Measurements from ENCODE around the gene FAF2. TPM values are rescaled to one million over a fixed set of nuclear protein-coding genes. Genes with fewer than 3 reads are reported as not detected.
A peak's percentile ranks its signal among the peaks of the same experiment; 100 is the strongest.

Gene FAF2
- total and polyA plus RNA-seq, 11 donors = 6.6 to 20.8 (median 13.6) TPM

DNA sequence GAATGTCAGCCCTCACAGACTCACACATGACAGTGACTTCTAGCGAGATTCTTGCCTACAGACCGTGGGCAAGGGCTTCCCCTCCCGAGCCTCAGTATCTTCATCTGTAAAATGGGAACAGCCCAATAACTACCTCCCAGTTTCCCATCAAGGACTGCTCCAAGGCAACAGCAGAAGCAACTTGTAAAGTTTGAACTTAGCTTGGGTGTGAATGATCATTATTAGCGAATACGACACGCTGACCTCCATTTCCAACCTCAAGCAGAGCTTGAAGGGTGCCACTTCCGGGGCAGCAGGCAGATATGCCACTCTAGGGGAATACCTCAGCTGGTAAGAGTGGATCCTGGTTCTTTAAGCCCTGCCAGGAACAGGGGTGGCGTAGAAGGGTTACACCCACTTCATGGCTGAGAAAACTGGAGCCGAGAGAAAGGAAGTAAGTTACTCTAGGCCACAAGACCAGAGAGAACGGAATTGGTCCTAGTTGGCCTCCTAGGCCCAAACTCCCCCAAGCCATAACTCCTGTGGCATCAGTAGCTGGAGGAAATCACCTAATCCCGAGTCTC is 87.0 kb downstream of the FAF2 start:
- Histone ChIP-seq H3K4me3 (peak overlapping the region in 11 of 12 donors; percentile 56 to 98 (median 85)), H3K9me3 (no peaks in the 10 kb centered on the region), H3K4me1 (peaks cover 15 to 74% (median 60%) of the 10 kb centered on the region in 12 donors), H3K27me3 (no peaks in the 10 kb centered on the region), H3K36me3 (peaks cover 0 to 21% (median 18%) of the 10 kb centered on the region in 9 donors), H3K27ac (peak overlapping the region; percentile 45 to 100 (median 96))
- intact Hi-C loops (cut with DNase I) = loop anchor here in 6 of 10 donors (5.0 to 10.0 kb wide), 6 partner anchors 88 to 470 kb away; partner anchors contain the start of genes FAF2 (in 4 of the 6), CLTB (in 2 of the 6), ARL10 (in 1 of the 6) and HIGD2A (in 1 of the 6)
- ATAC-seq (no peak), DNase-seq (peak in 3 of 5 donors; percentile 39 to 43 (median 40))
- TF ChIP-seq, protein P1, sequence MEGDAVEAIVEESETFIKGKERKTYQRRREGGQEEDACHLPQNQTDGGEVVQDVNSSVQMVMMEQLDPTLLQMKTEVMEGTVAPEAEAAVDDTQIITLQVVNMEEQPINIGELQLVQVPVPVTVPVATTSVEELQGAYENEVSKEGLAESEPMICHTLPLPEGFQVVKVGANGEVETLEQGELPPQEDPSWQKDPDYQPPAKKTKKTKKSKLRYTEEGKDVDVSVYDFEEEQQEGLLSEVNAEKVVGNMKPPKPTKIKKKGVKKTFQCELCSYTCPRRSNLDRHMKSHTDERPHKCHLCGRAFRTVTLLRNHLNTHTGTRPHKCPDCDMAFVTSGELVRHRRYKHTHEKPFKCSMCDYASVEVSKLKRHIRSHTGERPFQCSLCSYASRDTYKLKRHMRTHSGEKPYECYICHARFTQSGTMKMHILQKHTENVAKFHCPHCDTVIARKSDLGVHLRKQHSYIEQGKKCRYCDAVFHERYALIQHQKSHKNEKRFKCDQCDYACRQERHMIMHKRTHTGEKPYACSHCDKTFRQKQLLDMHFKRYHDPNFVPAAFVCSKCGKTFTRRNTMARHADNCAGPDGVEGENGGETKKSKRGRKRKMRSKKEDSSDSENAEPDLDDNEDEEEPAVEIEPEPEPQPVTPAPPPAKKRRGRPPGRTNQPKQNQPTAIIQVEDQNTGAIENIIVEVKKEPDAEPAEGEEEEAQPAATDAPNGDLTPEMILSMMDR (IDR thresholded peaks at IDR 0.05) = no peak
- TF ChIP-seq POLR2A (IDR thresholded peaks at IDR 0.05) = no peak
- WGBS, 4 donors = 45 to 47% (median 46%) methylated on average over 11 of the region's 11 CpGs

DNA sequence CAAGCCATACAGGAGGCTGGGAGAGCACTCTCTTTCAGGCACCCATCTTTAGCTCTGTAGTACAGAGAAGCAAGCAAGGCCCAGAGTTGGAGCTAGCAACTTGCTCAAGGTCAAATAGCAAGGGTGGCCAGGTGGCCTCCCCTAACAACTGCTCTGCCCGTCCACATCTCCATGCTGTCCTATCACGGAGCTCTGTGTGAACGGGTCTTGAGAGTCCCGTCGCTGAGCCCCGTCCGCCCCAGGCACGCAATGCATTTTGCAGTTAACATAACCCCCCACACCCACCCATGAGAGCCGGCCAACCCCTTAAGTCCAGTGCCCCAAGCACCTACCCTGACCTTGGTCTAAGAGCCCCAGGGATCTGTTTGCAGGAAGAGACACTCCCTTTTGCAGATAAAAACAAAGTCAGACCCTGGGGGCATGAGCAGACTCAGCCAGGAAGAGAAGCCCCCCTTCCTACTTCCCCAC is 87.5 kb downstream of the FAF2 start:
- intact Hi-C loops (cut with DNase I) = loop anchor here in 6 of 10 donors (2.0 to 10.0 kb wide), 7 partner anchors 88 to 469 kb away; partner anchors contain the start of genes FAF2 (in 4 of the 6), CLTB (in 3 of the 6), ARL10 (in 1 of the 6) and HIGD2A (in 1 of the 6)
- Histone ChIP-seq H3K36me3 (peaks cover 0 to 16% (median 14%) of the 10 kb centered on the region in 9 donors), H3K9me3 (no peaks in the 10 kb centered on the region), H3K4me3 (peak overlapping the region; percentile 56 to 98 (median 88)), H3K27me3 (no peaks in the 10 kb centered on the region), H3K4me1 (peaks cover 15 to 77% (median 58%) of the 10 kb centered on the region in 12 donors), H3K27ac (peak overlapping the region; percentile 92 to 100 (median 96))
- 1 to 3% (median 2%) methylated on average over 9 of the region's 9 CpGs for WGBS, 4 donors
- ATAC-seq = no peak
- DNase-seq = peak in 2 of 5 donors; percentile 25 to 28
- TF ChIP-seq POLR2A (IDR thresholded peaks at IDR 0.05) = no peak
- TF ChIP-seq, protein P1 (IDR thresholded peaks at IDR 0.05) = no peak

DNA sequence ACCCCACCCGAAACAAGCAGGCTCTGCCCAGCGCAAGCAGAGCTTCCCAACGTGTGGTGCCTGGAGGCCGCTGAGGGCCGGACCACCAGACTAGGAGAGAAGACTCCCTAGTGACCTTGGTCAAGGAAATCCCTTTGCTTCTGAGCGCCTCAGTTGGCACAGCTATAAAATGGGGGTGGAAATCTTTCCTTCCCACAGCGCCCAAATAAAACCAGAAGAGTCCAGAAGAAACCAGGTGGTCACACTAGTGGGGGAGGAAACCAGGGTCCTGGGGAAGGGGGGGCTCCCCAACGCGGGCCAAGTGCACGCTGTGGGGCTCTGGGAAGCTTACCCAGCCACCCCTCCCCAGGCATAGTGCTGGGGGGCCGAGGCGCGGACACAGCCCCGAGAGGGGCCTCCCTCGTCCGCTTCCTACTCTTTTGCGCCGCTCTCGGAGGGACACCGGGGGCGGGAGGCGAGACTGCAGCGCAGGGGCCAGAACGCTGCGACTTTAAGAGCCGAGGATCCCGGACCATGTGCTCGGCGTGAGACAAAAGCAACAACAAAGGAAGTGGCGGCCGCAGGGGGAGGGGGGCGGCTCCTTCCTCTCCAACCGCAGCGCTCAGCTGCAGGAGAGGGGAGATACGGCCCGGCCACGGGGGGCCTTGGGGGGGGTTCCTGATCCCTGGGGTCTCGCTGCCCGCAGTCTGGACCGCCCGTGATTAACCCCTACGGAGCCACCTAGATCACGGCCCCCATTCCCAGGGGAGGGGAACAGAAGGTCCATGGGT is 88.1 kb downstream of the FAF2 start:
- peaks cover 0 to 10% (median 8%) of the 10 kb centered on the region in 9 donors for H3K36me3 ChIP-seq
- peak overlapping the region; percentile 56 to 98 (median 88) for H3K4me3 ChIP-seq
- no peaks in the 10 kb centered on the region for H3K9me3 ChIP-seq
- peak; percentile 83 to 89 (median 88) for DNase-seq
- H3K4me1 ChIP-seq = peaks cover 15 to 78% (median 54%) of the 10 kb centered on the region in 12 donors
- intact Hi-C loops (cut with DNase I) = loop anchor here in 6 of 10 donors (2.0 to 10.0 kb wide), 7 partner anchors 89 to 468 kb away; partner anchors contain the start of genes FAF2 (in 4 of the 6), CLTB (in 3 of the 6), ARL10 (in 1 of the 6) and HIGD2A (in 1 of the 6)
- 0 to 2% (median 1%) methylated on average over 7 to 43 of the region's 43 CpGs for WGBS, 4 donors
- H3K27me3 ChIP-seq = no peaks in the 10 kb centered on the region
- peak; percentile 14 to 56 (median 49) for ATAC-seq
- peak overlapping the region; percentile 92 to 100 (median 96) for H3K27ac ChIP-seq
- TF ChIP-seq POLR2A (IDR thresholded peaks at IDR 0.05) = no peak
- TF ChIP-seq, protein P1 (IDR thresholded peaks at IDR 0.05) = no peak
